ENCODE data around the gene PCBP2. TPM values are rescaled to one million over a fixed set of nuclear protein-coding genes. Genes with fewer than 3 reads are reported as not detected.
A peak's percentile ranks its signal among the peaks of the same experiment; 100 is the strongest.
"Not testable (repeated sequence)": the region's sequence is repeated elsewhere in the genome, so short reads cannot be mapped to it uniquely, and the experiment has no call there.

The PCBP2 gene
- total and polyA plus RNA-seq, 12 donors, result 255 to 1,158 (median 546) TPM

DNA sequence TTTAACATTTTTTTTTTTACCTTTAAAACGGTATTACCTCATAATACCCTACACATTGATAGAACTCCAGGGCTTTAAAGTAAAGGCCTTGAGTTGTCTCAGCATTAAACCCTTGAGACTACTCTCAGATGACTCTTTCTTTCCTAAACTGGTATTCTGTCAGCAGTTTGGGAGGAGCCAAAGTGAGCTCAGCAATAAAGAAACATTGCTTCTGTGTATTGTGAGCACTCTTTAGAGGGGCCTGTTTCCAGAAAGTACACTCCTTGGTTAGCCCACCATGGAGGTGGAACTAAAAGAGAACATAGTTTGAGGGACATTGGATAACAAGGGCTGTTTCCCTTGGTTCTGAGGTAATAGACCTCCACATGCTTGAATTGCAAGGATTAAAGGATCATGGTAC is 27.0 kb downstream of the PCBP2 start:
- intact Hi-C loops (cut with DNase I), result no loop called here
- no peak overlapping the region for H3K4me3 ChIP-seq
- H3K4me1 ChIP-seq (replicated peaks in 1 of 2), result peaks cover under 1 to 63% of the 10 kb centered on the region in 2 donors
- no peak for DNase-seq
- peak overlapping the region in 3 of 5 donors; percentile 3 to 58 (median 41) for H3K27ac ChIP-seq
- H3K9me3 ChIP-seq (replicated peaks in 1 of 3), result no peaks in the 10 kb centered on the region
- no peak for TF ChIP-seq POLR2A (IDR thresholded peaks at IDR 0.05)
- TF ChIP-seq, protein P1, sequence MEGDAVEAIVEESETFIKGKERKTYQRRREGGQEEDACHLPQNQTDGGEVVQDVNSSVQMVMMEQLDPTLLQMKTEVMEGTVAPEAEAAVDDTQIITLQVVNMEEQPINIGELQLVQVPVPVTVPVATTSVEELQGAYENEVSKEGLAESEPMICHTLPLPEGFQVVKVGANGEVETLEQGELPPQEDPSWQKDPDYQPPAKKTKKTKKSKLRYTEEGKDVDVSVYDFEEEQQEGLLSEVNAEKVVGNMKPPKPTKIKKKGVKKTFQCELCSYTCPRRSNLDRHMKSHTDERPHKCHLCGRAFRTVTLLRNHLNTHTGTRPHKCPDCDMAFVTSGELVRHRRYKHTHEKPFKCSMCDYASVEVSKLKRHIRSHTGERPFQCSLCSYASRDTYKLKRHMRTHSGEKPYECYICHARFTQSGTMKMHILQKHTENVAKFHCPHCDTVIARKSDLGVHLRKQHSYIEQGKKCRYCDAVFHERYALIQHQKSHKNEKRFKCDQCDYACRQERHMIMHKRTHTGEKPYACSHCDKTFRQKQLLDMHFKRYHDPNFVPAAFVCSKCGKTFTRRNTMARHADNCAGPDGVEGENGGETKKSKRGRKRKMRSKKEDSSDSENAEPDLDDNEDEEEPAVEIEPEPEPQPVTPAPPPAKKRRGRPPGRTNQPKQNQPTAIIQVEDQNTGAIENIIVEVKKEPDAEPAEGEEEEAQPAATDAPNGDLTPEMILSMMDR (IDR thresholded peaks at IDR 0.05), result no peak
- WGBS, 4 donors, result 29 to 47% (median 31%) methylated on average over 1 of the region's 1 CpG
- H3K27me3 ChIP-seq, result no peaks in the 10 kb centered on the region
- peaks cover 0 to 98% of the 10 kb centered on the region in 2 donors for H3K36me3 ChIP-seq (replicated peaks in 1 of 2)

DNA sequence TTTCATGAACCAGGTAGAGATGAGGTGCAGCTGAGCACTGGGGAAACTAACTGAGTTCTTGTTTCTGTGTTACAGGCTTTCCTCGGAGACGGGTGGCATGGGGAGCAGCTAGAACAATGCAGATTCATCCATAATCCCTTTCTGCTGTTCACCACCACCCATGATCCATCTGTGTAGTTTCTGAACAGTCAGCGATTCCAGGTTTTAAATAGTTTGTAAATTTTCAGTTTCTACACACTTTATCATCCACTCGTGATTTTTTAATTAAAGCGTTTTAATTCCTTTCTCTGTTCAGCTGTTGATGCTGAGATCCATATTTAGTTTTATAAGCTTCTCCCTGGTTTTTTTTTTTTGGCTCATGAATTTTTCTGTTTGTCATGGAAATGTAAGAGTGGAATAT is 27.4 kb downstream of the PCBP2 start:
- H3K27me3 ChIP-seq, result no peaks in the 10 kb centered on the region
- intact Hi-C loops (cut with DNase I), result no loop called here
- H3K9me3 ChIP-seq (replicated peaks in 1 of 3), result no peaks in the 10 kb centered on the region
- H3K4me1 ChIP-seq (replicated peaks in 1 of 2), result peaks cover 0 to 58% of the 10 kb centered on the region in 2 donors
- WGBS, 4 donors, result 69 to 84% (median 77%) methylated on average over 5 of the region's 5 CpGs
- peaks cover 0 to 93% of the 10 kb centered on the region in 2 donors for H3K36me3 ChIP-seq (replicated peaks in 1 of 2)
- TF ChIP-seq POLR2A (IDR thresholded peaks at IDR 0.05), result no peak
- TF ChIP-seq, protein P1 (IDR thresholded peaks at IDR 0.05), result no peak
- no peak for DNase-seq
- H3K27ac ChIP-seq, result peak overlapping the region in 3 of 5 donors; percentile 3 to 58 (median 41)
- H3K4me3 ChIP-seq, result no peak overlapping the region

DNA sequence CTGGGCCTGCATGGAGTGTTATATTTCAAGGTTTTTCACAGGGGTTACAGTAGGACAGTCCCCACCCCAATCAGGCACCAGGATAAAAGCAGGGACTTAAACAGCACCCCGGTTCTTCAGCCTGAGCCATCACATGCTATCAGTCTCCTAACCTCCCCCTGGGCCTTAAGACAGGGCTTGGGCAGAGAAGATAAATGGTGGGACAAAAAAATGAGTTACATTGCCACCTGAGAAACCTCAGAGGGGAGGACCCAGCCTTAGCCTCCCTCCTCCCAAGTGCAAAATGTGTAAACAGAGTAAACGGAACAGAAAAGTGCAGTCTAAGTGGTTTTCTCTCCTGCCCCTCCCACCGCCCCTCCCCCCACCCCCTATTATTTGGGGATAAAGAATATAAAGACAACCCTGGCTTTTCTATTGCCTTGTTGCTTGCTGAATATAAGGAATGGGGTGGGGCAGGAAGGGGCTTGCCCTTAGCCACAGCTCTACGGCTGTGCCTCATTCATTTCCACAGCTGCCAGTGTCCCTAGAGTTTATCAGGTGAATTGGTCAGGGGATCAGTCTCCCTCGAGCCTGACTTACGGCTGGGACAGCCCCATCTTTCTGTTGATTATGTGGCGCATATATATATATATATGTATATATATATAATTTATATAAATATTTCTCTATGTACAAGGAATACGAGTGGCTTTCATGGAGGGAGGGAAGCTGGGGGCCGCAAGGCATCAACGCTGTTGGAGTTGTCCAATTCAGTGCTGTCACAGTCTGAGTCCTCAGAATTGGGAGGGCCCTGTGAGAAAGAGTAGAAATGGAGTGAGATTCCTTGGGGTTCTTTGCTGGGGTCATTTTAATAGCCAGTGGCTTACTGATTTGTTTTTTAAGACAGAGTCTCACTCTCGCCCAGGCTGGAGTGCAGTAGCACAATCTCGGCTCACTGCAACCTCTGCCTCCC is 28.9 kb downstream of the PCBP2 start:
- Histone ChIP-seq H3K36me3 (replicated peaks in 1 of 2) (peaks cover 0 to 91% of the 10 kb centered on the region in 2 donors), H3K9me3 (replicated peaks in 1 of 3) (no peaks in the 10 kb centered on the region), H3K4me3 (no peak overlapping the region), H3K4me1 (replicated peaks in 1 of 2) (peaks cover 0 to 45% of the 10 kb centered on the region in 2 donors), H3K27me3 (no peaks in the 10 kb centered on the region), H3K27ac (peak overlapping the region in 2 of 5 donors; percentile 41 to 63)
- intact Hi-C loops (cut with DNase I), result no loop called here
- 67 to 76% (median 72%) methylated on average over 12 of the region's 12 CpGs for WGBS, 4 donors
- TF ChIP-seq POLR2A (IDR thresholded peaks at IDR 0.05), result no peak
- TF ChIP-seq, protein P1 (IDR thresholded peaks at IDR 0.05), result no peak
- peak in 1 of 7 donors; percentile 26 for DNase-seq

DNA sequence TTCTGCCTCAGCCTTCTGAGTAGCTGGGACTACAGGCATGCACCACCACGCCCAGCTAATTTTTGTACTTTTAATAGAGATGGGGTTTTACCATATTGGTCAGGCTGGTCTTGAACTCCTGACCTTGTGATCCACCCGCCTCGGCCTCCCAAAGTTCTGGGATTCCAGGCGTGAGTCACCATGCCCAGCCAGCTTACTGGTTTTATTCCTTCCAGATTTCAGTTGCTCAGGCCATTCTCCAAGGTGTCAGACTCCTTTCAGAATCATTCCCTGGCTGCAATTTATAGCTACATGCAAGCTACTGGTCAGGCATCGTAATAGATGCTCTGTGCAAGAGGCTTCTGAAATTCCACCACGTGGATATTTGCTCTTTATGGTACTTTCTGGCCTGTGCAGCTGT is 29.6 kb downstream of the PCBP2 start:
- Histone ChIP-seq H3K27ac (peak overlapping the region in 2 of 5 donors; percentile 41 to 68), H3K36me3 (replicated peaks in 1 of 2) (peaks cover 0 to 91% of the 10 kb centered on the region in 2 donors), H3K4me1 (replicated peaks in 1 of 2) (peaks cover 0 to 38% of the 10 kb centered on the region in 2 donors)
- DNase-seq, result peak in 3 of 7 donors; percentile 41 to 62 (median 54)
- H3K27me3 ChIP-seq; H3K9me3 ChIP-seq (replicated peaks in 1 of 3); intact Hi-C loops (cut with DNase I); H3K4me3 ChIP-seq: not testable (repeated sequence)
- 35 to 49% (median 40%) methylated on average over 6 of the region's 6 CpGs for WGBS, 4 donors

All from adrenal gland (tissue), 12 donors.